ENCODE data around the gene RNF208. TPM values are rescaled to one million over a fixed set of nuclear protein-coding genes. Genes with fewer than 3 reads are reported as not detected.

RNF208 gene
- polyA plus RNA-seq, 2 of the 4 experiments (the other 2 are of a cell fraction), result 0.06 to 1.7 TPM

DNA sequence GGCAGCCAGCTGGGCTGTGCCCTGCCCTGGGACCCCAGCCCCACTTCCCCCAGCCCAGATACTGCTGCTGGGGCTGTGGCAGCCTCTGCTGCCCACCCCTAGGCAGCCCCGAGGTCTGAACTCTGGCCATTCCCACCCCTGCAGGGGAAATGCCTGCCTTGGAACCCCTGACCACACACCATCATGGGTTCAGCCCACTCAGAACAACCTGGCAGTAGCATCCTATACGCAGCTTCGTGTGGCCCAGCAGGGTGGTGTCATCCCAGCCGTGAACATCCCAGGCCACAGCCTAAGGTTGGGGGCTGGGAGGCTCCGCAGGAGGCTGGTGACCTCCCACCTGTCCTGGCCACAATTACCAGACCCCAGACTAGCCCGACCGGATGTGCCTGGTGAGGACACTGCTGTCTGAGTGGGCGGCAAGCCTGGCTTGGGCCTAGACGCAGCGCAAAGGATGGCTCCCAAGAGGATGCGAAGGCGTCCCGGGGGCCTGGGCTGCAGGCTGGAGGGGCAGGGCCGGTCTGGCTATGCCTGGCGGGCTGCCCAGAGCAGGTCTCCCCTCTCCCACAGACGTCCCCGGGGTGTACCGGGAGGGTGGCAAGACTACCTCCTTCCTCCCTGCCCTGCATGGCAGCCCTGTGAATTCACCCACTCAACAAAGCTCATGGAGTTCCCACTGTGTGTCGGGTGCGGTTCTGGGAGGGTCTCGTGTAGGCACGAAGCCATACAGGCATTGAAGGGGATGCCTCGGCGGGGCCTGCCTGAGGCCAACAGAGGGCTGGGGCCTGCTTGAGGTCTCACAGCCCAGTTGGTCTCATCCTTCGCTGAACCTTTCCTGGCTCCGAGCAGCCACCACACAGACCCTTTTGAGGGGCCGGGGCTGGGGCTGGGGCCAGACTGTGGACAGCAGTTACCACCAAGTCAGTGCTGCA, 7.2 kb upstream of the RNF208 start (continued):
- TF ChIP-seq, protein P1, sequence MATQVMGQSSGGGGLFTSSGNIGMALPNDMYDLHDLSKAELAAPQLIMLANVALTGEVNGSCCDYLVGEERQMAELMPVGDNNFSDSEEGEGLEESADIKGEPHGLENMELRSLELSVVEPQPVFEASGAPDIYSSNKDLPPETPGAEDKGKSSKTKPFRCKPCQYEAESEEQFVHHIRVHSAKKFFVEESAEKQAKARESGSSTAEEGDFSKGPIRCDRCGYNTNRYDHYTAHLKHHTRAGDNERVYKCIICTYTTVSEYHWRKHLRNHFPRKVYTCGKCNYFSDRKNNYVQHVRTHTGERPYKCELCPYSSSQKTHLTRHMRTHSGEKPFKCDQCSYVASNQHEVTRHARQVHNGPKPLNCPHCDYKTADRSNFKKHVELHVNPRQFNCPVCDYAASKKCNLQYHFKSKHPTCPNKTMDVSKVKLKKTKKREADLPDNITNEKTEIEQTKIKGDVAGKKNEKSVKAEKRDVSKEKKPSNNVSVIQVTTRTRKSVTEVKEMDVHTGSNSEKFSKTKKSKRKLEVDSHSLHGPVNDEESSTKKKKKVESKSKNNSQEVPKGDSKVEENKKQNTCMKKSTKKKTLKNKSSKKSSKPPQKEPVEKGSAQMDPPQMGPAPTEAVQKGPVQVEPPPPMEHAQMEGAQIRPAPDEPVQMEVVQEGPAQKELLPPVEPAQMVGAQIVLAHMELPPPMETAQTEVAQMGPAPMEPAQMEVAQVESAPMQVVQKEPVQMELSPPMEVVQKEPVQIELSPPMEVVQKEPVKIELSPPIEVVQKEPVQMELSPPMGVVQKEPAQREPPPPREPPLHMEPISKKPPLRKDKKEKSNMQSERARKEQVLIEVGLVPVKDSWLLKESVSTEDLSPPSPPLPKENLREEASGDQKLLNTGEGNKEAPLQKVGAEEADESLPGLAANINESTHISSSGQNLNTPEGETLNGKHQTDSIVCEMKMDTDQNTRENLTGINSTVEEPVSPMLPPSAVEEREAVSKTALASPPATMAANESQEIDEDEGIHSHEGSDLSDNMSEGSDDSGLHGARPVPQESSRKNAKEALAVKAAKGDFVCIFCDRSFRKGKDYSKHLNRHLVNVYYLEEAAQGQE (IDR thresholded peaks at IDR 0.05), result no peak
- TF ChIP-seq HEYL (CRISPR knock-in tag; IDR thresholded peaks at IDR 0.05) (no peak), JUN (IDR thresholded peaks at IDR 0.05) (no peak)

DNA sequence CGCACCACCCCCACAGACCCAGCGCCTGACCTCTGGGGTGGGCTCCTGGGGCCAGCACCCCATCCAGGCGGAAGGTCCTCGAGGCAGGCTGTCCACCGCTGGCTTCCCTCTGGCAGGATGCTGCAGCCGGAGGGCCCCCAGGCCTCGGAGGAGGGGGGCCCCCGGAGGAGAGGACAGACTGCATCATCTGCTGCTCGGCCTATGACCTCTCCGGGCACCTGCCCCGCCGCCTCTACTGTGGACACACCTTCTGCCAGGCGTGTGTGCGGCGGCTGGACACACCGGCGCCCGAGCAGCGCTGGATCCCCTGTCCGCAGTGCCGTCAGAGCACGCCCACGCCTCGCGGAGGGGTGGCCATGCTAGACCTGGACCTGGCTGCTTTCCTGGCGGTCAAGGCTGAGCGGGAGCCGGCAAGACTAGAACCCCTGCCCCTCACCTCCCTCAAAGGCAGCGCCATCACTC, 6.5 kb upstream of the RNF208 start:
- Histone ChIP-seq H3K27ac (no peak overlapping the region), H3K4me1 (peaks cover 58% of the 10 kb centered on the region), H3K9me3 (no peaks in the 10 kb centered on the region), H3K4me2 (no peak overlapping the region), H3K4me3 (no peak overlapping the region)
- CTCF ChIA-PET, result interaction anchor here (0.5 to 10.1 kb wide), 18 partner anchors 10 to 200 kb away, joined by 3 to 113 read pairs (median 12); partner anchors contain the start of genes ANAPC2, NDOR1, NPDC1 and SAPCD2
- ATAC-seq (no peak), FAIRE-seq (no peak), DNase-seq (ENCODE audit: low read depth in 1 of 2, low spot score in 1 of 2) (no peak)
- TF ChIP-seq POLR2AphosphoS2 (conservative IDR thresholded peaks at IDR 0.05; ENCODE audit: low read length) (no peak), TP53 (CRISPR knock-in tag; IDR thresholded peaks at IDR 0.05) (no peak), FOSL2 (IDR thresholded peaks at IDR 0.05) (no peak), FOSL2 (CRISPR knock-in tag; IDR thresholded peaks at IDR 0.05) (no peak), HOXB5 (CRISPR knock-in tag; IDR thresholded peaks at IDR 0.05) (no peak), CHD2 (IDR thresholded peaks at IDR 0.05; ENCODE audit: low read length, partially characterized antibody) (no peak), CBX8 (IDR thresholded peaks at IDR 0.05) (no peak), HOXB13 (CRISPR knock-in tag; IDR thresholded peaks at IDR 0.05; ENCODE audit: low read depth) (no peak), KDM1A (IDR thresholded peaks at IDR 0.05; ENCODE audit: low read depth) (no peak), JUN (IDR thresholded peaks at IDR 0.05) (no peak), JUNB (IDR thresholded peaks at IDR 0.05) (no peak), POLR2A (IDR thresholded peaks at IDR 0.05; ENCODE audit: low read length) (no peak)
- TF ChIP-seq, protein P2, sequence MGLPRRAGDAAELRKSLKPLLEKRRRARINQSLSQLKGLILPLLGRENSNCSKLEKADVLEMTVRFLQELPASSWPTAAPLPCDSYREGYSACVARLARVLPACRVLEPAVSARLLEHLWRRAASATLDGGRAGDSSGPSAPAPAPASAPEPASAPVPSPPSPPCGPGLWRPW (IDR thresholded peaks at IDR 0.05), result no peak
- TF ChIP-seq, protein P1 (IDR thresholded peaks at IDR 0.05), result no peak
- POLR2A ChIA-PET, result interaction anchor here (2.3 kb wide), 1 partner anchor 40 kb away, joined by 8 read pairs; the partner anchor contains the start of genes ANAPC2 and SSNA1
- WGBS (ENCODE audit: missing lambda C conversion rate), result 82% methylated on average over 6 of the region's 29 CpGs
